HG03064 (cell line): Measurements from ENCODE around the gene DYNC1I1.
"Not testable (repeated sequence)": the region's sequence is repeated elsewhere in the genome, so short reads cannot be mapped to it uniquely, and the experiment has no call there.

Source experiments
- ATAC-seq: cut with Tn5 transposase; IDR thresholded peaks from one replicate; pipeline ENCODE4 v1.9.1; 2021; ENCODE audit warnings: low read depth; ENCODE audit not compliant: unreplicated experiment

DYNC1I1 gene

DNA sequence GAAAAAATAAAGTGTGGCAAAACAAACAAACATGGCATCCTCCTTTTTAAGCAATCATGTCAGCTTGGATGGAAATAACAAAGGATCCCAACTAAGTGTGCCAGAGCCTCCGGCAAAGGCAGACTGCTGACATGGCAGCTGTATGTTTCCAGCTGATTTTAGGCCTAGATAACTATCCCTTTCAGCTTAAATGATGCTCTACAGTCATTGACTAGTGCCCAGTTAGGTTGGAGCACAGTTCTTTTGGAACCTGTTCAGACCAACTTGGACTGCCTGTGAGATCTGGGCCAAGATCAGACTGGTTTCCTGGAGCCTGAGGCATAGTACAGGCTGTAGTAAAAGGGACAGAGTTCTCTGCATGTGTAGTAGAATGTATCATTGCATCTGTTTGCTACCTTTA lies 128.7 kb downstream of the DYNC1I1 start:
- no peak for ATAC-seq

GRCh38 chr7:95904099-95904498 lies 131.7 kb downstream of the DYNC1I1 start:
- no peak for ATAC-seq

DNA sequence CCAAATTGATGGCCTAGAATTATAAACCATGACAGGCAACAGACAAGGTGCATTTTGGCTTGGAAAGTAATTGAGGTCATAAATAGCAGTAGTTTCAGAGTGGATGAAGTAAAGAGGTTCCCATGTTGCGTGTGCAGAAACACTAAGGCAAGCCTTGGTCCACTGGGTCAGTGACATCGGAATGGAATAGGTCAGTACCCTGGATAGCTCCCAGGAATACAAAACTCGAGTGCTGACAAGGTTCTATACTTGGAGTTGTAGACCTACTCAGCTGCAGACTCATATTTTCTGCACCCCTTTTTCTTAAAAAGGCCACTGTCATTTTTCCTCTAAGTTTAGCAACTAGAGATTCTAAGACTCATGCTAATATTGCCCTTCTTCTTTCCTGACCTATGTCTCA lies 132.8 kb downstream of the DYNC1I1 start:
- ATAC-seq, result no peak

GRCh38 chr7:95906851-95907250 lies 134.5 kb downstream of the DYNC1I1 start:
- ATAC-seq, result no peak

GRCh38 chr7:95907337-95907736 lies 135.0 kb downstream of the DYNC1I1 start:
- no peak for ATAC-seq

- ATAC-seq, result no peak
Measured at GRCh38 chr7:95908499-95908898, 136.1 kb downstream of the DYNC1I1 start.

- ATAC-seq, result no peak
Measured at GRCh38 chr7:95910341-95910740, 138.0 kb downstream of the DYNC1I1 start.

DNA sequence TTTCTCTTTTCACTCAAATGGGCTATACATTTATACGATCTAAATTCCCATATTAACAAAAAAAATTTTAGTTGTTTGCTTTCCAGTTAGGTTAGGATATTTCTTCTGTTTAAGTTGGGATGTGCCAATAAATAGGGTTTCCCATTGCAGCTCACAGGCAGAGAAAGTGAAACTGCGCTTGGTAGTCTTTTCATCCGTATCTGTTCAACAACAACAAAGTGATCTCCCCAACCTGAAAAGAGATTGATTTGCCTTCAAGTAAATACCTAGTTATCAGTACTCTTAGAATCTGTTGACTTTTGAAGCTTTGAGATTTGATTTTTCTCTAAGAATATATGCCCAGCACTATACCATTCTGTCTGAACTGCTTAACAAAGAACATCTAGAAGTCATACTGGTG lies 143.4 kb downstream of the DYNC1I1 start:
- no peak for ATAC-seq

GRCh38 chr7:95916573-95917297 lies 144.4 kb downstream of the DYNC1I1 start:
- ATAC-seq, result no peak

GRCh38 chr7:95917634-95918033 lies 145.3 kb downstream of the DYNC1I1 start:
- ATAC-seq, result no peak

GRCh38 chr7:95919556-95919955 lies 147.2 kb downstream of the DYNC1I1 start:
- no peak for ATAC-seq

DNA sequence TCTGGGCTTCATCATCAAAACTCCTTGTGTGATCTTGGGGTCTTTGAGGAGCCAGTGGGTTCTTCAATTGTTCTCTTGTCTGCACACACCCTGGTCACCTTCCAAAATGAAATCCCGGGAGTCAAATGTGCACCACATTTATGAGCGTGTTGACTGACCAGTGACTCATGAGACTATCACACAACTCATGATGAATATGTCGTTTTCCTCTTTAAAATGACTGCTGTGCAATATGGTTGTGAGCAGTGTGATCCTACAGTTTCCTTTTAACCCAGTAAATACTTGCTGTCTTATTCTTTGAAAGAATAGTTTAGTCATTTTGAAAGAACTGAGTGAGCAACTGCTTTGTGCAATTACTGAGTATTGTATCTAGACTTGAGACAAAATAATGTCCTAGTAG lies 149.2 kb downstream of the DYNC1I1 start:
- ATAC-seq, result no peak

- ATAC-seq, result no peak
Measured at GRCh38 chr7:95922191-95922590, 149.8 kb downstream of the DYNC1I1 start.

- ATAC-seq, result no peak
Measured at GRCh38 chr7:95925236-95925635, 152.9 kb downstream of the DYNC1I1 start.

GRCh38 chr7:95925971-95926370 lies 153.6 kb downstream of the DYNC1I1 start:
- no peak for ATAC-seq

DNA sequence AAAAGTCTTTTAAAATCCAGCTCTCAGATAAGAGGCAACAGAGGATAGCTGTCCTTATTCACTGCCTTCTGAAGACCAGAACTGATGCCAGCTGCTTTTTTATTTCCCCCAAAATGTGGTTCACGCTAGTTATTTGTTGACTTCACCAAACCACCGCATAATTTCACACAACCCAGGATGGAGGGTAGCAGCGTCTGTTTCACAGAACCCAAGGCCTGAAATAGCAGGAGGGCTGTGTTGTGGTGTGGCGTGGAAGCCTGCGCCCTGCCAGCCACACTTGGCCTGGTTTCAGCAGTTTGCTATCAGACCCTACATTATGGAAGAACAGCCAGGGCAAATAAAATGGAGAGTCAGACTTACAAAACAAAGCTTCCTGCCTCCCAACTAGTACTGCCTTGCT lies 155.4 kb downstream of the DYNC1I1 start:
- no peak for ATAC-seq

DNA sequence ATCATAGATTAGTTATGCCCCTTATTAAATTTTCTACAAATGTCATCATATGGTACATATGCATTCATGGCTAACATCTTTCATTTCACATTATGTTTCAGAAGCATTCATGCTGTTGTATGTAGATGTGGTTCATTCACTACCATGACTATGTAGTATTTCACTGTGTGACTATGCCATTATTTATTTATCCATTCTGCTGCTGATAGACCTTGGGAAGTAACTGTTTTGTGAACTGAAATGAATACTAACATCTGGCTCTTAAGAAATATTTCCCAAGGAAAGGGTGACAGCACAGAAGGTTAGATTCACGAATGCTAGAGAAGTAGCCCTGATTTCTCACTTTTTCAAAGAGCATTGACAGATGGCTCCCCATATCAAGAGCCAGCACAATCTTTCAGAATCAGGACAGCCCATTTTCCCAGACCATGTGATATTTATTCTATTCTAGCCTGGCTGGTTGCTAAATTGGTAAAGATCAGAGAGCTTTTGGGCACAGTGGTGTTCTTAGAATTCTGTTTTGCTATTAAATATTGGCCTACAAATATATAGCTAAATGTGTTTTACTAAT lies 157.4 kb downstream of the DYNC1I1 start:
- ATAC-seq, result no peak

- ATAC-seq, result no peak
Measured at GRCh38 chr7:95931460-95932232, 159.3 kb downstream of the DYNC1I1 start.

GRCh38 chr7:95933618-95934017 lies 161.3 kb downstream of the DYNC1I1 start:
- ATAC-seq, result no peak

DNA sequence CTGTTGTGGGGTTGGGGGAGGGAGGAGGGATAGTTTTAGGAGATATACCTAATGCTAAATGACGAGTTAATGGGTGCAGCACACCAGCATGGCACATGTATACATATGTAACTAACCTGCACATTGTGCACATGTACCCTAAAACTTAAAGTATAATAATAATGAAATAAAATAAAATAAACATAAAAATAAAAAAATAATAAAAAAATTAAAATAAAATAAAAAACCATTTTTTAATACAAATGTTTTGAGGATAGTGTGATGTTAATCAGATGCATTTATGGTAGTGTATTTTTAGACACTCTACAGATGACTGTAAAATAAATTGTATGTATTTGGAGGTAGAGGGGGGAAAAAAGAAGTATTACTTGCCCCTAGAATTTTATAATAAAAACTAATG lies 172.5 kb downstream of the DYNC1I1 start:
- not testable (repeated sequence) for ATAC-seq

DNA sequence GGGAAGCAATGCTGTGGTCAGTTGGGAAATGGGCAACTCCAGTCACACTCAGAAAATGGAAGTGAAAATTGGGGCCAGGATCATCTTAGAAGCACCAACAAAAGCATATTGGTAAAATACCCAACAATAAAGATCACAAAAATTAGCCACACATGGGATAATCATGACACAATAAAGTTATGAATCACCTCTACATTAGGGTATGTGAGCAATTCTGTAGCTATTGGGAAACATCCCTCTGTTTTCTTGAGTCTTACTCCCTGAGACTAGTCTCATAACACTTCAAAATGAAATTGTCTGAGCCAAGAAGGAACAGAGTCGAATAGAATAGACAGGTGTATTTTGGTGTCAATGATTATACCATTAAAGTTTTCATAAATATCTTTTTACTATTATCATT lies 178.3 kb downstream of the DYNC1I1 start:
- no peak for ATAC-seq

DNA sequence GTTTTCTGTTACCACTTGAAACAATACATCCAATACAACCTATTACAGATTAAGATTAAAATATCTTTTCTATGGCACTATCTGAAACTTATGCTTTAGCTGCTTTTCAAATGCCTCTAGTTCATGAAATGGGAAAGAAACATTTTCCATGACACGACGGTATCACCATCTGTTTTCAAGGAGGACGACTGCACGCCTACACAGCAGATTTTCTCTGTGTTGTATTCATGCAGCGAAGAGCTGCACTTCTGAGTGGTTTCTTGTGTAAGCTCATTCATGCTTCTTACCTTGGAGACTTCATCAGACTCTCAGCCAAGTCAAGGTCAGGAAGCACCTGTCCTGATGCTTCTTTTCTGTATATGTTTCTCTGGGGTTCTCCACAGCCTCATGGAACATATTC lies 179.2 kb downstream of the DYNC1I1 start:
- no peak for ATAC-seq
